AG04449 (cell line): ENCODE data around the gene CAPZA1.

ENCODE experiments used
- CTCF ChIA-PET: fragments of 350-600 bp; formaldehyde crosslinking; extraction: SDS; loops from one replicate; lab custom pipeline; 2021; ENCODE audit warnings: antibody characterized with exemption; lab: Yijun Ruan, JAX
- POLR2A ChIA-PET: fragments of 400-600, 350-600 bp; formaldehyde crosslinking; extraction: SDS; loops from one replicate; lab custom pipeline; 2020; ENCODE audit warnings: antibody characterized with exemption, inconsistent platforms; lab: Yijun Ruan, JAX
- DNase-seq: peaks from one replicate; pipeline ENCODE4 v3.0.0-alpha.2; 2010; ENCODE audit warnings: low read depth, low spot score
- H3K4me3 ChIP-seq: 2 replicates; pipeline ENCODE4 v1.5.1; 2011; ENCODE audit warnings: low read depth, mild to moderate bottlenecking, control low read depth, low read length
- CTCF ChIP-seq: IDR thresholded peaks from one replicate; pipeline ENCODE4 v1.5.1; 2011; ENCODE audit warnings: mild to moderate bottlenecking, moderate library complexity, low read length, control low read depth, inconsistent platforms; ENCODE audit not compliant: insufficient read depth; ENCODE audit errors: missing control alignments

The CAPZA1 gene

DNA sequence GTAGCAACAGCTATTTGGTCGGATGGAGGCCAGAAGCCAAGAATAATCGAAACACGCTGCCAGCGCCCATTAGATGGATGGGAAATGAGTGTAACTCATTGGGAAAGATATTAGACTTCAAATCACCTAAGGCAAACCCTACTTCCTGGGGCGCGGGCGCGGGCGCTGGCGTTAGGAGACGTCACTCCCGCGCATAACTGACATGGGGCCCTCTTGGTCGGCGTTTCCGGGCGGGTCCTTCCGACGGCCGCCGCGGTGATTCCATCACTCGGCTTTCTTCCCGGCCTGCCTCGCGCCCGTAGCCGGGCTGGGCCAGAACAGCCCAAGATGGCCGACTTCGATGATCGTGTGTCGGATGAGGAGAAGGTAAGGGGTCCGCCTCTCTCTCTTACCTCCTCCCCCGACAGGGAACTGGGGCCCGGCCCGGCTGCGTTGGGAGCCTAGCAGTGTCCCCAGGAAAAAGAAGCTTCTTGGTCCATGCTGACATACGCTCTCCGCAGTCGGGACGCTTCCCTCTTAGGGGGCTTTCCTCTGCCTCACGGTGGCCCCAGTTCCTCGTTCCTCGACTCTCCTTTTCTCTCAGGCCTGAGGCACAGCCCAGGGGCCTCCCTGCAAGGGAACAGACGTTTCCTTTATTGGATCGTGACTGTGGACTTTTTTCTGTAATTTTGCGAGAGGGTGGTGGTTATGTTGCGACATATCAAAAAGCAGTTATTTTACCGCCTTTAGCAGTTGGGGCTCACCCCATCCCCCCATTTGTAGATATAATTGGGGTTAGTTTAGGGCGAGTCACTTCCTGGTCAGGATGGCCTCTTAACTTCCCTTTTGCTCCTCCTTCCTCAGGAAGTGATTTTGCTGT lies at the start of gene CAPZA1:
Gene CAPZA1 (plus strand): TSS at position 315 of the 859 bp plus-strand sequence. CDS start 13 bp downstream, at position 328.
- POLR2A ChIA-PET = interaction anchor here (0.6 to 1.4 kb wide), 7 partner anchors 54 to 225 kb away, joined by 3 to 8 read pairs (median 4); partner anchors contain the start of genes MOV10 and RHOC
- CTCF ChIA-PET = interaction anchor here (1.0 to 12.7 kb wide), 7 partner anchors 8 to 226 kb away, joined by 3 to 228 read pairs (median 5); partner anchors contain the start of genes CTTNBP2NL and MOV10
- peak within 1 kb of the TSS; percentile 100 for H3K4me3 ChIP-seq
- peak; percentile 59 for DNase-seq
- TF ChIP-seq CTCF = no peak

DNA sequence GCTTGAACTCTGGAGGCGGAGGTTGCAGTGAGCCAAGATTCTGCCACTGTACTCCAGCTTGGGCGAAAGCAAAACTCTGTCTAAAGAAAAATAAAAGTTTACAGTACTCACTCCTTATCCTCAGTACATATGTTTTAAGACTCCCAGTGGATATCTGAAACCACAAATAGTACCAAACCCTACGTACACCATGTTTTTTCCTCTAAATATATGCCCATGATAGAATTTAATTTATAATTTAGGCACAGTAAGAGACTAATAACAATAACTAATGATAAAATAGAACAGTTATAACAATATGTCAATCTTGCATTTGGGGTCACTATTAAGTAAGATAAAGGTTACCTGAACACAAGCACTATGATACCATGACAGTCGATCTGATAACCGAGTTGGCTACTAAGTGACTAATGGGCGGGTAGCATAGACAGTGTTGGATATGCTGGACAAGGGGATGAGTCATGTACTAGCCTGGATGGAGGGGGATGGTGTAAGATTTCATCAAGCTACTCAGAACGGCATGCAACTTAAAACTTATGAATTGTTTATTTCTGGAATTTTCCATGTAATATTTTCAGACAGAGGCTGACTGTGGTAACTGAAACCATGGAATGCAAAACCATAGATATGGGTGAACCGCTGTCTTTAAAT lies 44.4 kb upstream of the CAPZA1 start:
- no peak for TF ChIP-seq CTCF
- CTCF ChIA-PET = interaction anchor here (1.1 to 1.7 kb wide), 3 partner anchors 32 to 184 kb away, joined by 3 to 4 read pairs (median 3); no protein-coding TSS in a partner anchor
- peak; percentile 90 for DNase-seq
- no peak overlapping the region for H3K4me3 ChIP-seq
- POLR2A ChIA-PET = interaction anchor here (0.7 kb wide), 1 partner anchor 21 kb away, joined by 3 read pairs; no protein-coding TSS in a partner anchor

DNA sequence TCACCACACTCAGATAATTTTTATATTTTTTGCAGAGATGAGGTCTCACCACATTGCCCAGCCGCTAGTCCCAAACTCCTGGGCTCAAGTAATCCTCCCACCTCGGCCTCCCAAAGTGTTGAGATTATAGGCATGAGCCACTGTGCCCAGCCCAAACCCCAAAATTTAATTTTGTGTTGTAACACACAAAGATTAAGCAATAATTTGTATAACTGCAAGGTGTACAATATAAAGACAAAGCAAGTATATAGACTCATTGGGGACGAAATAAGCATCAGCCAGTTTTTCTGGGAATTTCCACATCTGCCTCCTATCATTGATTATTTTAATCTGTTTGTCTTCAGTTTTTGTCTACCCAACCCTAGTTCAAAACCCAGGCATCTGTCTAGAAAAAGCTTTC lies 43.4 kb upstream of the CAPZA1 start:
- no peak for TF ChIP-seq CTCF
- no peak overlapping the region for H3K4me3 ChIP-seq
- ChIA-PET CTCF (interaction anchor here (1.2 to 1.6 kb wide), 3 partner anchors 33 to 185 kb away, joined by 3 to 4 read pairs (median 4); no protein-coding TSS in a partner anchor), POLR2A (no interaction called here)
- no peak for DNase-seq

- no peak for TF ChIP-seq CTCF
- no peak overlapping the region for H3K4me3 ChIP-seq
- ChIA-PET POLR2A (interaction anchor here (1.0 kb wide), 1 partner anchor 40 kb away, joined by 3 read pairs; no protein-coding TSS in a partner anchor), CTCF (interaction anchor here (0.6 to 2.8 kb wide), 2 partner anchors 78 to 94 kb away, joined by 3 to 14 read pairs; no protein-coding TSS in a partner anchor)
- peak; percentile 36 for DNase-seq
Measured at GRCh38 chr1:112579801-112580510, 39.7 kb upstream of the CAPZA1 start.

DNA sequence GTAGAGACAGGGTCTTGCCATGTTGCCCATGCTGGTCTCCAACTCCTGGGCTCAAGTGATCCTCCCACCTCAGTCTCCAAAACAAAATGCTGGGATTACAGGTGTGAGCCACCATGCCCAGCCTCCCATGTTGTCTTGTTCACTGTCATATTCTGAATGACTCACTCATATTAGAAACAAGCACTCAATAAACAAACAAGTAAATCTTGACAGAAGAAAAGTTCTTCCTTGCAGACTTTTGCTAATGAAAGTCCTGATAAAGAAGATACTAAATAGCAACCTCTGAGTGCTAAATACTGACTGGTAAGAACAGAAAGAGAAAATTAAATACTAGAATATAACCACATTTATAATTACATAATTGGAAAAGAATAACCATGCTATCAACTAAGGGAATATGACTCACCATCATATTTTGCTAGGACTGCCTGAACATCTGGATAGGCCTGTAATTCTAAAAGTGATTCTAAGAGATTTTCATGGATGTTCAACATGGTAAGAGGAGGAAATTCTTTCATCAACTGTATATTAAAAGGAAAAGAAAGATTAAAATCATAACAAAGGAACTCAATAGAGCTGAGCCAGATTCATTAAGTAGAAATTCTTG lies 37.9 kb upstream of the CAPZA1 start:
- POLR2A ChIA-PET = no interaction called here

More for the DNA sequence above, 37.9 kb upstream of the CAPZA1 start:
- no peak for DNase-seq
- no peak overlapping the region for H3K4me3 ChIP-seq
- TF ChIP-seq CTCF = no peak
- CTCF ChIA-PET = interaction anchor here (2.8 kb wide), 1 partner anchor 80 kb away, joined by 14 read pairs; no protein-coding TSS in a partner anchor
